Right cardiac atrium (tissue), 5 donors: ENCODE data around the gene RHEBL1. TPM values are rescaled to one million over a fixed set of nuclear protein-coding genes. Genes with fewer than 3 reads are reported as not detected.

Experiments
- ATAC-seq, 2 donors: fragments of 200-7000 bp; cut with Tn5 transposase; one replicate each; pipeline versions ENCODE4 v1.8.0 to v1.9.1; 2020; ENCODE audit warnings: moderate library complexity in 2 of 2, mild to moderate bottlenecking in 1 of 2
- DNase-seq, 3 donors: peaks; one replicate each; pipeline ENCODE4 v3.0.0-alpha.2; 2020
- H3K27ac ChIP-seq: one replicate; pipeline ENCODE4 v1.5.1; 2013; ENCODE audit warnings: mild to moderate bottlenecking, low read length, control low read depth, moderate library complexity
- H3K27me3 ChIP-seq: one replicate; pipeline ENCODE4 v1.6.1; 2013; ENCODE audit not compliant: control insufficient read depth, insufficient read depth
- H3K4me1 ChIP-seq: one replicate; pipeline ENCODE4 v1.6.1; 2013; ENCODE audit warnings: low read length; ENCODE audit not compliant: control insufficient read depth, insufficient read depth
- H3K4me3 ChIP-seq: one replicate; pipeline ENCODE4 v1.5.1; 2013; ENCODE audit warnings: low read length, control low read depth
- H3K9me3 ChIP-seq: one replicate; pipeline ENCODE4 v1.6.1; 2013; ENCODE audit warnings: low read length; ENCODE audit not compliant: control insufficient read depth
- whole genome bisulfite sequencing: extraction: QIAGEN DNeasy Blood & Tissue Kit; methylation state at CpG from one replicate; pipeline ENCODE4 v1.1.7; 2013; 5-methylcytosine and 5-hydroxymethylcytosine counted together
- intact Hi-C, 4 donors: fragments of 100-400 bp; cut with DNase I; formaldehyde crosslinking; loops; one replicate each; pipeline versions ENCODE4 v1.11.0 to v1.14.0; 2022 to 2023
- long read RNA-seq, 4 donors: library from polyadenylated mRNA; unstranded; transcript quantifications; one replicate each; pipeline ENCODE4 v2.0.0, GENCODE V29; 2020 to 2021
- polyA plus RNA-seq: library from polyadenylated mRNA; stranded (reverse); fragments of 200-250 nt; gene quantifications from one replicate; pipeline ENCODE4 v1.2.3, GENCODE V29; 2013
- total RNA-seq, 4 donors: library from RNA; stranded (reverse); fragmentation: NEBNext Ultra II Directional; extraction: Animal tissue kit (Norgen Biotek cat#: 25700); gene quantifications; one replicate each; pipeline ENCODE4 v1.2.1, GENCODE V29; 2021
- donor health status: healthy with polysubstance abuse.
- donor health status: DM: no; HTN: yes; CAD: no.
- donor health status: DM: no; HTN: no; CAD: no.
- donor health status: DM: no; HTN: yes; CAD: no; lungs with severe emphysema.
- donor health status: DM: yes; HTN: yes; CAD: no.

RHEBL1 gene, protein sequence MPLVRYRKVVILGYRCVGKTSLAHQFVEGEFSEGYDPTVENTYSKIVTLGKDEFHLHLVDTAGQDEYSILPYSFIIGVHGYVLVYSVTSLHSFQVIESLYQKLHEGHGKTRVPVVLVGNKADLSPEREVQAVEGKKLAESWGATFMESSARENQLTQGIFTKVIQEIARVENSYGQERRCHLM
- under 1 TPM in 2 of 4 donors, not detected in 2; 0.21 to 0.31 TPM for total RNA-seq
- polyA plus RNA-seq, result 0.59 TPM
- long read RNA-seq, donor 1, partial matches to known transcripts, result 1 of 1 reads
- long read RNA-seq, donor 1, other reads (novel, unspliced or antisense), result 0 of 1 reads
- long read RNA-seq, donor 2, result 0 reads
- long read RNA-seq, donor 3, partial matches to known transcripts, result 0 of 1 reads
- long read RNA-seq, donor 3, other reads (novel, unspliced or antisense), result 1 of 1 reads
- long read RNA-seq, donor 4, result 0 reads

DNA sequence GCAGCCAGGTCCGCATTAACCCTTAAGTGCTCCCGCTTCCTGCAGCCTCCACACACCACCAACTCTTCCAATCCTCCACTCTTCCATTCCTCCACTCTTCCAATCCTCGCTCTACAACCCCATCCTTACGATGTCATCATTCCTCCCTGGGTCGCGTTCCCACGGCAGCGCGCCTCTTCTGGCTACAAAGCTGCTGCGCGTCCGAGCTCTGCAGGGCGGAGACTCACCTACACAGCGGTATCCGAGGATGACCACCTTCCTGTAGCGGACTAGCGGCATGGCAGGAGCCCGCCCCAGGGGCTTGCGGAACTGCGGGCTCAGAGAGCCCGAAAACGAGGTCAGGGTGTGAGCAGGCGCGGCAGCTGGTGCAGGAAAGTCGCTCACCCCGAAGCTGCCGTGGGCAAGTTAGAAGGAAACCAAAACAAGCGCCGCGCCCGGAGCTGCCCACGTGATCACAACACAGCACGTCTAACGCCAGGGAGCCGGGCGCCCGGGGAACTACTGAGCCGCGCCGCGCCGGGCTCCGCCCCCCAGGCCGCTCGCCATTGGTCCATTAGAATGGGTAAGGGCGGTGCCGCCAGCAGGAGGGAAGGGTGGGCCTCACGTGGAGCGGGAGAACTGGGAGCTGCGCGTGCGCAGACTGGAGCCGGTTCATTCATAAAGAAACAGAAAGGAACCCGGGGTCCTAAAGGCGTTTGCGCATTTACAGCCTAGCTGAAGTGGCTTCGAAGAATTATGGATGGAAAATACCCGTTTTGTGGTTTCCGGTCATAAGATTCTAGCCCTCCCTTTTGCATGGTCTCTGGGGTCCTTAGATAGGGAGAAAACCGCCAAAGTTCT, at the start of gene RHEBL1:
Gene RHEBL1, minus strand, starts transcription at position 473 of the 840 bp plus-strand sequence. Its CDS starts 194 bp downstream, at position 279.
- Histone ChIP-seq H3K9me3 (no peaks in the 10 kb centered on the region), H3K27me3 (no peaks in the 10 kb centered on the region), H3K4me3 (peak within 1 kb of the TSS; percentile 61), H3K27ac (no peak within 1 kb of the TSS), H3K4me1 (peaks cover 5% of the 10 kb centered on the region)
- ATAC-seq (peak; percentile 100), DNase-seq (peak; percentile 99 to 100 (median 99))
- WGBS, result under 1% methylated on average over 60 of the region's 60 CpGs
- intact Hi-C loops, result loop anchor here in 2 of 4 donors (10.0 kb wide), 2 partner anchors 45 to 165 kb away; partner anchors contain the start of gene LMBR1L (in 2 of the 2)

GRCh38 chr12:49111206-49111605, 41.4 kb upstream of the RHEBL1 start:
- H3K27ac ChIP-seq, result peak overlapping the region; percentile 48
- intact Hi-C loops, result loop anchor here in 2 of 4 donors (10.0 kb wide), 1 partner anchor 46 kb away; the partner anchor contains the start of genes KMT2D (in 2 of the 2) and RHEBL1 (in 2 of the 2)
- no peaks in the 10 kb centered on the region for H3K4me1 ChIP-seq
- 52% methylated on average over 6 of the region's 6 CpGs for WGBS
- no peaks in the 10 kb centered on the region for H3K9me3 ChIP-seq
- DNase-seq, result no peak
- no peaks in the 10 kb centered on the region for H3K27me3 ChIP-seq
- ATAC-seq, result no peak
- H3K4me3 ChIP-seq, result peak overlapping the region; percentile 5

- ATAC-seq (peak; percentile 98), DNase-seq (peak; percentile 97 to 98 (median 97))
- intact Hi-C loops, result loop anchor here in 2 of 4 donors (10.0 kb wide), 1 partner anchor 46 kb away; the partner anchor contains the start of genes KMT2D (in 2 of the 2) and RHEBL1 (in 2 of the 2)
- under 1% methylated on average over 43 of the region's 43 CpGs for WGBS
- H3K9me3 ChIP-seq, result no peaks in the 10 kb centered on the region
- peaks cover 3% of the 10 kb centered on the region for H3K4me1 ChIP-seq
- H3K27me3 ChIP-seq, result no peaks in the 10 kb centered on the region
- peak within 1 kb of the TSS; percentile 87 for H3K4me3 ChIP-seq
- H3K27ac ChIP-seq, result peak within 1 kb of the TSS; percentile 93
These were observed 40.8 kb upstream of the RHEBL1 start, which contains the start of gene LMBR1L for GRCh38 chr12:49110464-49111155. Gene LMBR1L, minus strand, starts transcription at chr12:49110847. Its CDS starts 292 bp downstream, at chr12:49110555.

DNA sequence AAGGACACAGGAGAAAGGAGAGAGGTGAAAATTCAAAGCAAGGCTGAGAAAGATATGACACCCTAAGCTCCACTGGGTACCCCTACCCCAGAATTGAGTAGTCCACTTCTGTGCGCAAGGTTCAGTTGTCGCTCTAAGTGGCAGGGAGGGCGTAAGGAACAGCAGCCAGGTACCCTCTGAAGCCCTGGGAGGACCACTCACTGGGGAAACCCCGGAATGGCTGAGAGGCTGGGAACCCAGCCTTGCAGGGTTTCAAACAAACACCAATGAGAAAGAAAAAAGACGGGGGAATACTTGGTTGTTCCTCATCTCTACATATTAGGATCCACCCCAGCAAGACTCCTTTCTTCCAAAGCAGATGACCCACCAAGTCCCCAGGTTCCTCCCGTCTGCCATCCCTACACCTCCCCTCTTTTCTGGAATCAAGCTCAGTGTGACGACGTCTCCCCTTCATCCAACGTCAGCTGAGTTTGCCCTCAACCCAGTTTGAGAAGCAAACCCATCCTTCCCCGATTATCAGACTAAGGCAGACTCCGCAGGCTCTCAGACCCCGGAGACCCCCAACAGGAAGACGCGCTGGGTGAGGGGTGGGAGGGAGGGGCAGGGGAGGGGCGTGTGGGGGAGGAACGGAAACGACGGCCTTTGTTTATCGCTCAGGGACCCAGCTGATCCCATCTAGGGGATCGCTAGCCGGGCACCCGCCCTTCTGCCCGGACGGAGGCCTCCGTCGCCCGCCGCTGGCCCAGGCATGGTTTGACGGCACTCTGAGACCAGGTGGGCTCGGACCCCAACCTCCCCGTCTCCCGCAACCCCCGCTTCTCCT, 40.1 kb upstream of the RHEBL1 start:
- DNase-seq (peak in 2 of 3 donors; percentile 33 to 68), ATAC-seq (peak; percentile 32 to 38)
- WGBS, result 4% methylated on average over 33 of the region's 33 CpGs
- intact Hi-C loops, result loop anchor here in 2 of 4 donors (10.0 kb wide), 2 partner anchors 45 to 125 kb away; partner anchors contain the start of genes KMT2D (in 2 of the 2) and RHEBL1 (in 2 of the 2)
- H3K4me1 ChIP-seq, result peaks cover 11% of the 10 kb centered on the region
- H3K9me3 ChIP-seq, result no peaks in the 10 kb centered on the region
- no peaks in the 10 kb centered on the region for H3K27me3 ChIP-seq
- peak overlapping the region; percentile 93 for H3K27ac ChIP-seq
- peak overlapping the region; percentile 87 for H3K4me3 ChIP-seq

- peaks cover 17% of the 10 kb centered on the region for H3K4me1 ChIP-seq
- intact Hi-C loops, result loop anchor here in 1 of 4 donors (10.0 kb wide), 1 partner anchor 126 kb away; no protein-coding TSS in a partner anchor
These were observed 39.2 kb upstream of the RHEBL1 start for GRCh38 chr12:49108958-49109404.

GRCh38 chr12:49105504-49106084, 35.8 kb upstream of the RHEBL1 start:
- no peak overlapping the region for H3K4me3 ChIP-seq
- ATAC-seq, result peak in 1 of 2 donors; percentile 44
- peak in 2 of 3 donors; percentile 59 to 67 for DNase-seq
- H3K9me3 ChIP-seq, result no peaks in the 10 kb centered on the region
- intact Hi-C loops, result loop anchor here in 1 of 4 donors (10.0 kb wide), 1 partner anchor 129 kb away; no protein-coding TSS in a partner anchor
- peaks cover 17% of the 10 kb centered on the region for H3K4me1 ChIP-seq
- 54% methylated on average over 9 of the region's 9 CpGs for WGBS
- H3K27ac ChIP-seq, result peak overlapping the region; percentile 45
- no peaks in the 10 kb centered on the region for H3K27me3 ChIP-seq

More at GRCh38 chr12:49108958-49109404, 39.2 kb upstream of the RHEBL1 start:
- no peaks in the 10 kb centered on the region for H3K27me3 ChIP-seq
- peak; percentile 60 to 62 for ATAC-seq
- peak overlapping the region; percentile 93 for H3K27ac ChIP-seq
- 4% methylated on average over 4 of the region's 4 CpGs for WGBS
- peak overlapping the region; percentile 87 for H3K4me3 ChIP-seq
- DNase-seq, result peak in 2 of 3 donors; percentile 61 to 76
- H3K9me3 ChIP-seq, result no peaks in the 10 kb centered on the region

- DNase-seq (no peak), ATAC-seq (no peak)
- 74% methylated on average over 3 of the region's 3 CpGs for whole genome bisulfite sequencing
- Histone ChIP-seq H3K9me3 (no peaks in the 10 kb centered on the region), H3K27me3 (no peaks in the 10 kb centered on the region), H3K4me1 (peaks cover 17% of the 10 kb centered on the region), H3K4me3 (no peak overlapping the region), H3K27ac (no peak overlapping the region)
- intact Hi-C loops, result loop anchor here in 1 of 4 donors (10.0 kb wide), 1 partner anchor 130 kb away; no protein-coding TSS in a partner anchor
These were observed 35.0 kb upstream of the RHEBL1 start for GRCh38 chr12:49104822-49105221.

DNA sequence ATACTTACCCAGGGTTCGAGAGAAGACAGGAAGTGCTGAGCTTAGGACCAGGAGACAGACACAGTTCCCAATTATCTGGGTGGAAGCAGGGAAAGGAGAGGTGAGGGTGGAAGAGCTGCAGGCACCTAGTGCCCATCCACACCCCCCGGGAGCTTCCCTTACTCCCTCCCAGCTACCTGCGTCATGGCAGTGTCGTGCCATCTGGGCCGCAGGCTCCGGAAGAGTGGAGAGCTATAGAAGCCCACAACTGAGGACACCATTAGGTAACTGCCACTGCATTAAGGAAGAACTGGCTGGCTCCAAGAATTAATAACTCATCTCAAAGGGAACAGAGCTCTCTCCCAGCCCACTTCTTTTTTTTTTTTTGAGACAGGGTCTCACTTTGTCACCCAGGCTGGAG, 30.6 kb upstream of the RHEBL1 start:
- 91% methylated on average over 6 of the region's 6 CpGs for WGBS
- no peaks in the 10 kb centered on the region for H3K9me3 ChIP-seq
- no peak for ATAC-seq
- no peak for DNase-seq
- peaks cover 11% of the 10 kb centered on the region for H3K4me1 ChIP-seq
- no peaks in the 10 kb centered on the region for H3K27me3 ChIP-seq
- no peak overlapping the region for H3K27ac ChIP-seq
- intact Hi-C loops, result loop anchor here in 1 of 4 donors (10.0 kb wide), 1 partner anchor 134 kb away; no protein-coding TSS in a partner anchor
- no peak overlapping the region for H3K4me3 ChIP-seq

- Histone ChIP-seq H3K27ac (no peak overlapping the region), H3K27me3 (no peaks in the 10 kb centered on the region), H3K9me3 (no peaks in the 10 kb centered on the region), H3K4me1 (peaks cover 5% of the 10 kb centered on the region), H3K4me3 (no peak overlapping the region)
- intact Hi-C loops, result no loop called here
- no peak for DNase-seq
- ATAC-seq, result no peak
- WGBS, result 84% methylated on average over 2 of the region's 2 CpGs
These were observed 28.9 kb upstream of the RHEBL1 start for GRCh38 chr12:49098703-49099102.
